ENCODE results near the gene GEMIN4. TPM values are rescaled to one million over a fixed set of nuclear protein-coding genes. Genes with fewer than 3 reads are reported as not detected.
A peak's percentile ranks its signal among the peaks of the same experiment; 100 is the strongest.
"Not testable (repeated sequence)": the region's sequence is repeated elsewhere in the genome, so short reads cannot be mapped to it uniquely, and the experiment has no call there.

Gene GEMIN4
- total RNA-seq, 1 experiment from 2014 or later: 20.2 TPM

- Histone ChIP-seq H3K4me1 (ENCODE audit: low read length) (peaks cover 13% of the 10 kb centered on the region), H3K9ac (ENCODE audit: low read length) (no peak overlapping the region), H3K27ac (ENCODE audit: low read length) (no peak overlapping the region), H3K36me3 (ENCODE audit: insufficient read depth, low read length) (peaks cover 6% of the 10 kb centered on the region; the same call in 1 of the 2 replicates), H3K9me3 (ENCODE audit: low read length) (no peaks in the 10 kb centered on the region), H3K4me2 (ENCODE audit: low read depth, low read length, poor library complexity, severe bottlenecking) (no peak overlapping the region), H2AFZ (ENCODE audit: low read length) (no peak overlapping the region), H3K9me2 (replicated peaks; ENCODE audit: insufficient read depth, low read length) (no peaks in the 10 kb centered on the region), H3K79me2 (ENCODE audit: low read length) (peaks cover 74% of the 10 kb centered on the region), H4K20me1 (ENCODE audit: insufficient read depth, low read depth, low read length) (no peaks in the 10 kb centered on the region), H3K27me3 (ENCODE audit: low read length) (no peaks in the 10 kb centered on the region), H3K4me3 (ENCODE audit: low read length) (no peak overlapping the region)
- no peak for DNase-seq
Observed at GRCh38 chr17:708132-708531, 43.9 kb downstream of the GEMIN4 start.

GRCh38 chr17:705863-706262, 46.2 kb downstream of the GEMIN4 start:
- Histone ChIP-seq H2AFZ (ENCODE audit: low read length) (no peak overlapping the region), H3K27me3 (ENCODE audit: low read length) (no peaks in the 10 kb centered on the region), H3K9me2 (replicated peaks; ENCODE audit: insufficient read depth, low read length) (no peaks in the 10 kb centered on the region), H3K9ac (ENCODE audit: low read length) (no peak overlapping the region), H3K4me1 (ENCODE audit: low read length) (peaks cover 3% of the 10 kb centered on the region), H3K4me3 (ENCODE audit: low read length) (no peak overlapping the region), H3K9me3 (ENCODE audit: low read length) (no peaks in the 10 kb centered on the region), H3K4me2 (ENCODE audit: low read depth, low read length, poor library complexity, severe bottlenecking) (no peak overlapping the region), H3K79me2 (ENCODE audit: low read length) (peaks cover 51% of the 10 kb centered on the region), H3K27ac (ENCODE audit: low read length) (no peak overlapping the region), H3K36me3 (ENCODE audit: insufficient read depth, low read length) (peaks cover 6% of the 10 kb centered on the region; the same call in 1 of the 2 replicates), H4K20me1 (ENCODE audit: insufficient read depth, low read depth, low read length) (no peaks in the 10 kb centered on the region; the same call in 1 of the 2 replicates)
- no peak for DNase-seq

GRCh38 chr17:705011-705410, 47.1 kb downstream of the GEMIN4 start:
- Histone ChIP-seq H3K9ac (ENCODE audit: low read length) (no peak overlapping the region), H3K4me2 (ENCODE audit: low read depth, low read length, poor library complexity, severe bottlenecking) (no peak overlapping the region), H3K4me3 (ENCODE audit: low read length) (no peak overlapping the region), H3K9me2 (replicated peaks; ENCODE audit: insufficient read depth, low read length) (no peaks in the 10 kb centered on the region), H3K27ac (ENCODE audit: low read length) (no peak overlapping the region), H3K4me1 (ENCODE audit: low read length) (no peaks in the 10 kb centered on the region), H3K79me2 (ENCODE audit: low read length) (peaks cover 47% of the 10 kb centered on the region), H2AFZ (ENCODE audit: low read length) (no peak overlapping the region), H3K9me3 (ENCODE audit: low read length) (no peaks in the 10 kb centered on the region), H3K36me3 (ENCODE audit: insufficient read depth, low read length) (peaks cover 1% of the 10 kb centered on the region; the same call in 1 of the 2 replicates), H3K27me3 (ENCODE audit: low read length) (no peaks in the 10 kb centered on the region), H4K20me1 (ENCODE audit: insufficient read depth, low read depth, low read length) (no peaks in the 10 kb centered on the region; the same call in 1 of the 2 replicates)
- no peak for DNase-seq

GRCh38 chr17:704111-704864, 47.8 kb downstream of the GEMIN4 start:
- H3K36me3 ChIP-seq (ENCODE audit: insufficient read depth, low read length): no peaks in the 10 kb centered on the region; the same call in 1 of the 2 replicates
- no peak overlapping the region for H3K4me2 ChIP-seq (ENCODE audit: low read depth, low read length, poor library complexity, severe bottlenecking)
- no peak overlapping the region for H3K9ac ChIP-seq (ENCODE audit: low read length)
- no peak overlapping the region for H2AFZ ChIP-seq (ENCODE audit: low read length)
- no peaks in the 10 kb centered on the region for H3K9me2 ChIP-seq (replicated peaks; ENCODE audit: insufficient read depth, low read length)
- no peaks in the 10 kb centered on the region; the same call in 1 of the 2 replicates for H4K20me1 ChIP-seq (ENCODE audit: insufficient read depth, low read depth, low read length)
- no peak overlapping the region for H3K4me3 ChIP-seq (ENCODE audit: low read length)
- H3K9me3 ChIP-seq (ENCODE audit: low read length): no peaks in the 10 kb centered on the region
- no peak for DNase-seq
- H3K79me2 ChIP-seq (ENCODE audit: low read length): peaks cover 48% of the 10 kb centered on the region
- no peaks in the 10 kb centered on the region for H3K27me3 ChIP-seq (ENCODE audit: low read length)
- H3K4me1 ChIP-seq (ENCODE audit: low read length): no peaks in the 10 kb centered on the region
- no peak overlapping the region for H3K27ac ChIP-seq (ENCODE audit: low read length)

- Histone ChIP-seq H4K20me1 (ENCODE audit: insufficient read depth, low read depth, low read length) (no peaks in the 10 kb centered on the region; the same call in 1 of the 2 replicates), H3K27ac (ENCODE audit: low read length) (no peak overlapping the region), H2AFZ (ENCODE audit: low read length) (no peak overlapping the region), H3K27me3 (ENCODE audit: low read length) (no peaks in the 10 kb centered on the region), H3K4me1 (ENCODE audit: low read length) (no peaks in the 10 kb centered on the region), H3K4me2 (ENCODE audit: low read depth, low read length, poor library complexity, severe bottlenecking) (no peak overlapping the region), H3K79me2 (ENCODE audit: low read length) (peaks cover 44% of the 10 kb centered on the region), H3K9me2 (replicated peaks; ENCODE audit: insufficient read depth, low read length) (no peaks in the 10 kb centered on the region), H3K9ac (ENCODE audit: low read length) (no peak overlapping the region), H3K4me3 (ENCODE audit: low read length) (no peak overlapping the region), H3K9me3 (ENCODE audit: low read length) (no peaks in the 10 kb centered on the region), H3K36me3 (ENCODE audit: insufficient read depth, low read length) (no peaks in the 10 kb centered on the region)
- no peak for DNase-seq
Observed at GRCh38 chr17:703081-703875, 48.8 kb downstream of the GEMIN4 start.

- no peaks in the 10 kb centered on the region for H3K27me3 ChIP-seq (ENCODE audit: low read length)
- no peak overlapping the region for H3K4me2 ChIP-seq (ENCODE audit: low read depth, low read length, poor library complexity, severe bottlenecking)
- H2AFZ ChIP-seq (ENCODE audit: low read length): no peak overlapping the region
- no peaks in the 10 kb centered on the region for H3K9me2 ChIP-seq (replicated peaks; ENCODE audit: insufficient read depth, low read length)
- no peaks in the 10 kb centered on the region; the same call in 1 of the 2 replicates for H4K20me1 ChIP-seq (ENCODE audit: insufficient read depth, low read depth, low read length)
- H3K79me2 ChIP-seq (ENCODE audit: low read length): peaks cover 27% of the 10 kb centered on the region
- H3K9me3 ChIP-seq (ENCODE audit: low read length): no peaks in the 10 kb centered on the region
- peak; percentile 76 for DNase-seq
- 0 out of 2 replicates have a peak, but pooled peaks cover 11% of the 10 kb centered on the region for H3K36me3 ChIP-seq (ENCODE audit: insufficient read depth, low read length)
- no peak overlapping the region for H3K9ac ChIP-seq (ENCODE audit: low read length)
- no peaks in the 10 kb centered on the region for H3K4me1 ChIP-seq (ENCODE audit: low read length)
- no peak overlapping the region for H3K27ac ChIP-seq (ENCODE audit: low read length)
- no peak overlapping the region for H3K4me3 ChIP-seq (ENCODE audit: low read length)
Observed at GRCh38 chr17:700504-701094, 51.5 kb downstream of the GEMIN4 start.

GRCh38 chr17:699345-699744, 52.7 kb downstream of the GEMIN4 start:
- Histone ChIP-seq H3K27ac (ENCODE audit: low read length) (no peak overlapping the region), H3K9me3 (ENCODE audit: low read length) (no peaks in the 10 kb centered on the region), H3K9ac (ENCODE audit: low read length) (no peak overlapping the region), H3K4me2 (ENCODE audit: low read depth, low read length, poor library complexity, severe bottlenecking) (no peak overlapping the region), H3K4me3 (ENCODE audit: low read length) (no peak overlapping the region), H3K79me2 (ENCODE audit: low read length) (peaks cover 16% of the 10 kb centered on the region), H3K9me2 (replicated peaks; ENCODE audit: insufficient read depth, low read length) (no peaks in the 10 kb centered on the region), H3K27me3 (ENCODE audit: low read length) (no peaks in the 10 kb centered on the region), H4K20me1 (ENCODE audit: insufficient read depth, low read depth, low read length) (no peaks in the 10 kb centered on the region; the same call in 1 of the 2 replicates), H2AFZ (ENCODE audit: low read length) (no peak overlapping the region), H3K36me3 (ENCODE audit: insufficient read depth, low read length) (peaks cover 11% of the 10 kb centered on the region; the same call in 1 of the 2 replicates), H3K4me1 (ENCODE audit: low read length) (no peaks in the 10 kb centered on the region)
- DNase-seq: no peak

- not testable (repeated sequence) for H3K9me3 ChIP-seq (ENCODE audit: low read length); H4K20me1 ChIP-seq (ENCODE audit: insufficient read depth, low read depth, low read length); H2AFZ ChIP-seq (ENCODE audit: low read length); H3K79me2 ChIP-seq (ENCODE audit: low read length); DNase-seq; H3K9me2 ChIP-seq (replicated peaks; ENCODE audit: insufficient read depth, low read length); H3K4me2 ChIP-seq (ENCODE audit: low read depth, low read length, poor library complexity, severe bottlenecking); H3K4me1 ChIP-seq (ENCODE audit: low read length); H3K9ac ChIP-seq (ENCODE audit: low read length); H3K27ac ChIP-seq (ENCODE audit: low read length); H3K27me3 ChIP-seq (ENCODE audit: low read length); H3K4me3 ChIP-seq (ENCODE audit: low read length)
- H3K36me3 ChIP-seq (ENCODE audit: insufficient read depth, low read length): peaks cover 11% of the 10 kb centered on the region; the same call in 1 of the 2 replicates
Observed at GRCh38 chr17:698096-698495, 54.0 kb downstream of the GEMIN4 start.
